NCI-H1092 (cell line): ENCODE measurements around the gene CCDC157.

Source experiments
- DNase-seq: peaks from one replicate; lab custom pipeline; 2025; lab: John Stamatoyannopoulos, UW

The CCDC157 gene

GRCh38 chr22:30356449-30357235 is at the start of gene CCDC157, which contains the start of gene SF3A1:
TSS of gene CCDC157 (plus strand) at chr22:30357007. CDS start at chr22:30366001, 8,994 bp downstream.
TSS of gene SF3A1 (minus strand) at chr22:30356894. CDS start at chr22:30356792, 102 bp downstream.
- peak; percentile 86 for DNase-seq

- no peak for DNase-seq
These were observed 49.7 kb upstream of the CCDC157 start for GRCh38 chr22:30307041-30307574.

DNA sequence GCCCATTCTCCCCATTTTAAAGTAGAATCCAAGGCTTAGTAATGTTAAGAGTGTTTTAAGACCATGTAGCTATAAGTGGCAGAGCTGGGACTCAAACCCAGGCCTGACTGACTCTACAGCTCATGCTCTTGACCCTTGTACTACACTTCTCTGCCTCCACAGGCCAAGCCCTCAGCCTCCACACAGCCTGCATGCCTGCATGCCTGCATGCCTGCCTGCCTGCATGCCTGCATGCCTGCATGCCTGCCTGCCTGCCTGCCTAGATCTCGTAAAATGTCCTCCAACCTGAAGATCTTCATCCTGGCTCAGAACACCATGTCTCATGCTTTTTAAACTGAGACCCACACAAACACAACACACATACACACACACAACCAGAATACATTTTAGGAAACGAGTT is 48.7 kb upstream of the CCDC157 start:
- no peak for DNase-seq

DNA sequence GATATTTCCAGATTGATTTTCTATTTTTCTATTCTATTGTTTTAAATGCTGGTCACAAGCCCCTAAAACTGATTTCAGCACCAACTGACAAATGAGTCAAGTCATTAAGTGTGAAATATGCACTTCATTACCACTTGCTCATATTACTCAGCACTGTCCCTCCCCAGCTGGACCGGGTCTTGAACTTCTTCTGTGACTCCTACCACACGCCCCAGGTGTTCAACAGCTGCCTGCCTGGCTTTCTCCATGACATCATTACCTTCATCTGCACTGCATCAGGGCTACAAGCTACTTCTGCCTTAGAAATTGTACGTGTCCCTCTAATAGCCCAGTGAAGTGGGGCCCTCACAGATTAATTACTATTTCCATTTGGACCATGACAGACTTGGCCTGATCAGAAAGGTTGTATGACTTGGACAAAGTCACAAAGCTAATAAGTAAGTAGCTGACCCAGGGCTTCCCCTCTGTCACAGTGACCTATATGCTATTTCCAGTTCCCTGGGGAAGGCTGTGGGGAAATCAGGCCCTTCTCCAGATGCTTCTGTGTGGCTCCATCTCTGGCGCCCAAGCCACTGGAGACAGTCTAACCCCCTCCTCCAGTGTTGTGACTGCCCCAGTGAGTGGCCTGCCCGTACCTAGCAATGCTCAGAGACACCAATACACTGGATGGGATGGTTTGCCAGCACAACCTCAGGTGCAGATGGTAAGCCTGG is 48.1 kb upstream of the CCDC157 start:
- no peak for DNase-seq

- peak; percentile 3 for DNase-seq
These were observed 46.7 kb upstream of the CCDC157 start for GRCh38 chr22:30309951-30310741.

DNA sequence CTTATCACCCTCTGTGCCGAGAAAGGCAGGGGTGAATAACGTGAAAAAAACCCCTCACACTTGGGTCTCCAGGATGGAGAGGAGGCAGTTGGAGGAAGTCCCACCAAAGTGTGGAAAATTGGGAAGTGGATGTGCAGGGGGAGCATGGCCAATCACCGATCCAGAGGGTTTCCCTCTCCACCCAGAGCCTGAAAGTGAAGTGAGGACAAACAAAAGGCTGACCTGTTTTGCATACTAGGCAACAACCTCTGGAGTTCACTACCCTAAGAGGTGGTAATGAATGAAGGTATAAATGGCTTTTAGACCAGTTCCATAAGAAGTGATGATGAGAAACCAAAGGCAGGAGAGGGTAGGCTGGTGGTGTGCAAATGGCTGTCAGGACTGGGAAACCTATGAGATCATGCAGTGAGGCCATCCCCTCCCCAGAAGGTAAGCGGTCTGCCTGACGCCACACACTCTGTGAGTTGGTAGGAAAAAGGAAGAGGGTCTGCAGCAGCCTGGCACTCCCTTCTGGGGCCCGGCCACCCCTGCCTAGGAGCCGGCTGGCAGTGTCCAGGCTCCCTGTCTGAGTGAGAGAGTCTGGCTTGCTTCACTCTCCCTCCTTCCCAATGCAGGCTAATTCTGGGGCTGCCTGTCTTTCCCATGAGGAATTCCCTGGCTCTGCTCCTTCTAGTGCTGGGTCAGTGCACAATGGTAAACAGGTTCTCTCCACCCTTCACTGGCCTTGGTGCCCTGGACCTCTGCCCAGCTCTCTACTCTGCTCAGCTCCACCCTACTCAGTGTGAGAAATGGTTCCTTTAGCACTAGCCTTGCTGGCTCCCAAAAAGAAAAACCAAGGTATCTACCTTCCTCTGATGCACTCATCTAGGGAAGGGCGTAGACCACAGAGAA is 45.7 kb upstream of the CCDC157 start:
- no peak for DNase-seq

DNA sequence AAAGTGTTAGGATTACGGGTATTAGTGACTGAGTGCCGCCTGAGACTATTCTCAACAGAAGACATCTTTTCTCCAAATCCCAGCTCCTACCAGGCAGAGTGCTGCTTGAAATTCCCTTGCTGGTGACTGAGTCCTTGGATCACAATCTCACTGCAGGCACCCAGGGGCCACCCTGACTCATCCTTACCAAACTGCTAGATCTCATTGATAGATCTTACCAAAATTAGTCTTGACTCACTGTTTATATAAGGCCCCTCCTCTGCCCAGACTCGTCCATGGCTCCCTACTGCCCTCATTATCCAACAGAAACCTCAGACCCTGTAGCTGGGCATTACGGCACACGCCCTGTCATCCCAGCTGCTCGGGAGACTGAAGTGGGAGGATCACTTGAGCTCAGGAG is 44.8 kb upstream of the CCDC157 start:
- no peak for DNase-seq

DNA sequence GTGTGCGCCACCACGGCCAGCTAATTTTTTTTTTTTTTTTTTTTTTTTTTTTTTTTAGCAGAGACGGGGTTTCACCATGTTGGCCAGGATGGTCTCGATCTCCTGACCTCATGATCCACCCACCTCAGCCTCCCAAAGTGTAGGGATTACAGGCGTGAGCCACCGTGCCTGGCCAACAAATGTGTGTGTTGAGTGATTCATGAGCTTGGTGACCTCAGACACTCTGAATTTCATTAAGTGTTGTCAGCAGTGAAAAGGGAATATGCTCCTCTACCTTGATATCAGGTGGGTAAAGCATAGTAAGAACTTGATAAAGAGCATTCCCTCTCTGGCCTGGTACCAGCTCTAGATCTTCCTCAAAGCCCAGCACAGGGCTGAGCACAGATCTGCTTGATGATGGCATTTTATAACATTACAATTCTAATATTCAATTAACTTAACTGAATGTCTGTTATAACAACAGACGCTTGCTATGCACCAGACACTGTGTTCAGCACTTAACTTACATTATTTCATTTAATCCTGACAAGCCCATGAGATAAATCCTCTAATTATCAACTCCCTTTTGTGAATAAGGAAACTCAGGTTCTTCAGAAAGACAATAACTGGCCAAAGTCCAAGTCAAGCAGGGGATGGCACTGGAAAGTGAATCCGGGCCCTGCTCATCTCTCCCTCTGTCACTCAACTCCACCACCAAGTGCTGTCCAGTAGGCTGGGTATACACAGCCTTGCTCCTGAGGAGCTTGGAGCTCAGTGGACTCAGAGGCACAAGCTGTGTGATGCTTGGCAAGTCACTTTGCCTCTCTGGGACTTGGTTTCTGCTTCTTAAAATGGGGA is 43.1 kb upstream of the CCDC157 start:
- DNase-seq, result no peak

GRCh38 chr22:30314915-30315314 is 41.9 kb upstream of the CCDC157 start:
- DNase-seq, result no peak

DNA sequence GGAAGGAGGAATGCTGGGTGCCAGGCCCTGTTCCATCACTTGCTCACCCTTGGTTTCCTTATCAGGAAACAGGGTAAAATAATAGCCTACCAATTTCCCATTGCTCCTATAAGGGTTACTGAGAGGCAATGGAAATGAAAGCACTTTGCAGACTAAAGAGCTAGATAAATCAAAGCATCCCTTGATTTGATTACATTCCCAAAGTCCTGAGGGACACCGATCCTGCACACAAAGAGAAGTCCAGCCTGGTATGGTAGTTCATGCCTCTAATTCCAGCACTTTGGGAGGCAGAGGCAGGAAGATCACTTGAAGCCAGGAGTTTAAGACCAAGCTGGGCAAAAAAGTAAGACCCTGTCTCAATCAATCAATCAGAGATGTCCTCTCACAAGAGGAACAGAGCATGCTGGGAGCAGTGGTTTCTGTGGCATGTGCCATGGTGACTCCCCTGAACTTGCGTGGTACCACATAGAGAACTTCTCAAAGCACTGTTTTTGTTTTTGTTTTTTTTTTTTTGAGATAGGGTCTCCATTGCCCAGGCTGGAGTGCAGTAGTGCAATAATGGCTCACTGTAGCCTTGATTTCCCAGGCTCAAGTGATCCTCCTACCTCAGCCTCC is 40.7 kb upstream of the CCDC157 start:
- no peak for DNase-seq

DNA sequence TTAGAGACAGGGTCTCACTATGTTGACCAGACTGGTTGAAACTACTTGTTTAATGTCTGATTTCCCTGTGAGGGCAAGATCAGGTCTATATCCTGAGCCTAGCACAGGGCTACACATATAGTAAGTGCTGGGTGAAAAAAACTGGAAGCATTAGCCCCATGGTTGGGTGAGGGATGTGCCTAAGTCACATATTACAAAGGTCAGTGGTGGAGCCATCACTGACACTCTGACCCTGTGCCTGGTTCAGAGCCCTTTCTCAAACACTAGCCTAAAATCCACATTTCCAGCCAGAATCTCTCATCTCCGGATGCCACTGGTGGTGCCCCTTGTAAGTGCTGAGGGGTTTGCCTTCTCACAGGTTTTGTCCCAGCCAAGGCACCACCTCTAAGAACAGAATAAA is 39.0 kb upstream of the CCDC157 start:
- no peak for DNase-seq

GRCh38 chr22:30318799-30319419 is 37.9 kb upstream of the CCDC157 start:
- no peak for DNase-seq

DNA sequence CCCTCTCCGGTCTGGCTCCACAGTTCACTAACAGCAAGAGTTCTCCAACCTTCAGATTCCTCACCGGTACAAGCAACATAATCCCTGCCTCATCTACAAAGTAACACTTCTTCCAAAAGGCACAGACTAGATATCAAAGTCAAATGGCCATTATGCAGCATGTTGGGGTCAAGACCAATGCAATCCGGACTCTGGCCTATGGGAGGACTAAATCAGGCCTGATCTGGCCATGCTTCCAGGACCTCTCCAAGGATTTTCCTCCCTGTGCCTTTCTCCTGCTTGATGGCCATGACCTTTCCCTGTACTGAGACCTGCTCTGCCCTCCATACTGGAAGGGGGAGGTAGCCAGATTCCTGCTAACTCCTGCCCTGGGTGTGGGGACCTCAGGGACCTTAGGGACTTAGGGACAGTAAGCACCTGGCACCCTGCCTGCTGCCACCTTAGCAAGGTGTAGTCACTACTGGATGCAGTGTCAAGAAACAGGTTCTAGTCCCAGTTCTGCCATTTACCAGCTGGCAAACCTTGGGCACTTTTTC is 36.7 kb upstream of the CCDC157 start:
- DNase-seq, result no peak

GRCh38 chr22:30321461-30321860 is 35.3 kb upstream of the CCDC157 start:
- DNase-seq, result no peak

DNA sequence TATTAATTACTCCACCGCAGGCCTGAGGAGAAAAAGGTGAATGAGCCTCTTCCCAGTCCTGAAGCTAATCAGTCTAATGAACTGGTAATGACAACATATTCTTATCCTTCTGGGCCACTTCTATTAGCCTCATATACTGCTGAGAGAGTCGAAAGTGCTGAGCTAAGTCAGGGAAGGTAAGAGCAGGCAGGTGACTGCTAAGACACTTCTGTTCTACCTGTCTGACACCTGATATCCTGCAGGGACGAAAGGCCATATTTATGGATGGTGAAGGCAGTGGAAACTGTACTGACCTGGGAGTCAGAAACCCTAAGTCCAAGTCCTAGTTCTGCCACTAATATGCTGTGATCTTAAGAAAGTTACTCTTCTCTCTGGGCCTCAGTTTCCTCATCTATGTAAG is 33.6 kb upstream of the CCDC157 start:
- no peak for DNase-seq

GRCh38 chr22:30324014-30324730 is 32.6 kb upstream of the CCDC157 start:
- DNase-seq, result no peak

DNA sequence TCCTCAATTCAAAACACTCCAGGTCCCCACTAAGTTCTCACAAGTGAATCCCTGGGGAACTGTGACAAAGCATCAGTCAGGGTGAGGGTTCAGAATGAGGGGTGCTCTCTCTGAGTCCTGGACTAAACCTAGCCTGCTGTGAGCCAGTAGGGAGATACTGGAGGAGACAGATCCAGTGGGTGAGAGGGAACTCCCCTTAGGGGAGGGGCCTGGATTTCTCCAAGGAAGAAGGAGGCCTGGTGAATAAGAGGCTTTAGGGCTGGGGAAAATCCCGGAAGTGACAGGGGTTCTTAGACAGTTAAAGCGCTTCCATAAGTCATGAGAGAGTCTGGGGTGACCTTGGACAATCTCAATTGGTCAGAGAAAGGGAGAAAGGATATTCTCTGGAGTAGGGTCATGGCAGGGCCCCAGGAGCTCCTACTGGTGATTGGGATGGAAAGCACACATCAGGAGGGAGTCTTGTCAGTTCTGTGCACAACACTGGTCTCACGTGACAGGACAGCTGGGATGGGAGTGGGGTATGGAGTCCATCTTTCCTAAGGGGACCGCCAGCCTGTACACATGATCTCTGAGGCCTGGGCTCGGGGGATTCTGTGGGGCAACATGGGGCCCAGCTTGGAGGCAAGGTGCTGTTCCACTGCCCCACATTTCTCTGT is 31.6 kb upstream of the CCDC157 start:
- no peak for DNase-seq

DNA sequence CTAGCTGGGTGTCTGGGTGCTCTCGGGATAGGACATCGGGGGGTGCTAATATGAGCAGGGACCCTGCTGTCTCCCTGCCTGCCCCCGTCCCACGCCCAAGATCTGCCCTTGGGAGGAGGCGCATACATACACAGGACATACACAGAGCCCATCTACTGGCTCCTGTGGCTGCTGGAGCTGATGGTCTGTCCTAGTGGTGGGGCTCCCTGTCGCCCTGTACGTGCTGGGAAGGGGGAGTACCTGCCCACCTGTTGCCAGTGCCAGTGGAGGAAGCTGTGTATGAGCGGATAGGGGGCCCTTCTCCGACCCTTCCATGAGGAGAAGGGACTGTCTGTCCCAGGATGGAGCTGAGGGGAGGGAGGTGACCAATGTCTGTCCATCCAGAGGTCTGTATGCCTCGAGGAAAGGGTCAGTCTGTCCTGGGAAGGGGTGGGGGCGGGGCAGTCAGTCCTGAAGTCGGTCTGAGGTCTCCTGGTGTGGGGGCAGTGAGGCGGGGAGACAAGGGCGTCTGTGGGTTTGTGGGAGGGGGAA is 31.0 kb upstream of the CCDC157 start:
- no peak for DNase-seq
